ENCODE results near the gene TSPAN7. TPM values are rescaled to one million over a fixed set of nuclear protein-coding genes. Genes with fewer than 3 reads are reported as not detected.

TSPAN7 gene
- total RNA-seq, 4 donors from 2014 or later: 26.9 to 170 (median 134) TPM

DNA sequence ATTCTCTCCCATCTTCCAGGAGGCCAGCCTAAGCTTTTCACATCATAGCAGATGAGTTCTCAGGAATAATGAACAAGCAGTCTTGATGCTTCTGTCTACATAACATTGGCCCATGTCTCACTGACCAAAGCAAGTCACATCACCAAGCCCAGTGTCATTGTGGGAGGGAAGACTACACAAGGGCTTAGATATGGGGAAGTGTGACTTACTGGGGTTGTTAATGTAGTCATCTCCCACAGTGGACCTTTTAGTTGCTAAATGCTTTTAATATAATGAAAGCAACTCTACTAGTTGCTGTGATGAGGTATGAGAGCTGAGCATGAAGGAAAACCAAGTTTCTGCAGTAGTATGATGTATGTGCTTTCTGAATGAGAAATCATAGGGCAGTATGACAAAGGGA is 40.5 kb downstream of the TSPAN7 start:
- no peak for TF ChIP-seq EP300 (IDR thresholded peaks at IDR 0.05; ENCODE audit: low read depth)
- intact Hi-C loops (cut with DNase I; ENCODE audit: low total_unique reads): no loop called here

DNA sequence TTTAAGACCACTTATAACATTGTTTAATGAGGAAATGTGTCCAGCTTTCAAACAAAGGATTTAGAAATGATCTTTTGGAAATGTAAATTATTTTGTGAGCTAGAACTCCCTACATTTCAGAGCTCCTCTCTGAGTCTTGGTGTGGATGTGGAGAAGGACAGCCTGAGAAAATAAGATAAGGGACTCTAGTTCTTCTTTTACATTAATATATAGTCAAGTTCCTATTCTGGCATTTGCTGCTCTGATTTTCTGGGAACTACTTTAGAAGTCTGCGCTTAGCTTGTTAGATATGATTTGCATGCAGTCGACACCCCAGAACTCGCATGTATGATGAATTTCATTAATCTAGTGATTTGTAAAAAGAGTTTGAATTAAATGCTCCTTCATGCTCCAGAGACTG is 45.5 kb downstream of the TSPAN7 start:
- Histone ChIP-seq H3K36me3 (no peaks in the 10 kb centered on the region), H3K27me3 (no peaks in the 10 kb centered on the region), H3K4me3 (no peak overlapping the region), H3K4me1 (no peaks in the 10 kb centered on the region), H3K9me3 (no peaks in the 10 kb centered on the region), H3K27ac (no peak overlapping the region)
- WGBS, 2 donors (ENCODE audit: low coverage in 1 of 2): 80 to 100% methylated on average over 1 to 3 of the region's 3 CpGs
- intact Hi-C loops (cut with DNase I; ENCODE audit: low total_unique reads): no loop called here
- no peak for DNase-seq
- no peak for TF ChIP-seq POLR2A (IDR thresholded peaks at IDR 0.05)
- TF ChIP-seq, protein P1, sequence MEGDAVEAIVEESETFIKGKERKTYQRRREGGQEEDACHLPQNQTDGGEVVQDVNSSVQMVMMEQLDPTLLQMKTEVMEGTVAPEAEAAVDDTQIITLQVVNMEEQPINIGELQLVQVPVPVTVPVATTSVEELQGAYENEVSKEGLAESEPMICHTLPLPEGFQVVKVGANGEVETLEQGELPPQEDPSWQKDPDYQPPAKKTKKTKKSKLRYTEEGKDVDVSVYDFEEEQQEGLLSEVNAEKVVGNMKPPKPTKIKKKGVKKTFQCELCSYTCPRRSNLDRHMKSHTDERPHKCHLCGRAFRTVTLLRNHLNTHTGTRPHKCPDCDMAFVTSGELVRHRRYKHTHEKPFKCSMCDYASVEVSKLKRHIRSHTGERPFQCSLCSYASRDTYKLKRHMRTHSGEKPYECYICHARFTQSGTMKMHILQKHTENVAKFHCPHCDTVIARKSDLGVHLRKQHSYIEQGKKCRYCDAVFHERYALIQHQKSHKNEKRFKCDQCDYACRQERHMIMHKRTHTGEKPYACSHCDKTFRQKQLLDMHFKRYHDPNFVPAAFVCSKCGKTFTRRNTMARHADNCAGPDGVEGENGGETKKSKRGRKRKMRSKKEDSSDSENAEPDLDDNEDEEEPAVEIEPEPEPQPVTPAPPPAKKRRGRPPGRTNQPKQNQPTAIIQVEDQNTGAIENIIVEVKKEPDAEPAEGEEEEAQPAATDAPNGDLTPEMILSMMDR (IDR thresholded peaks at IDR 0.05): no peak
- no peak for TF ChIP-seq POLR2AphosphoS5 (IDR thresholded peaks at IDR 0.05)
- TF ChIP-seq EP300 (IDR thresholded peaks at IDR 0.05; ENCODE audit: low read depth): no peak
- in situ Hi-C loops (cut with MboI; ENCODE audit: low pct_ligation_motif_present in 1 of 4, low pct_unique_long_range_greater_than_20kb in 1 of 4, low sequenced_read_pairs in 3 of 4): no loop called here

More for the DNA sequence above, 40.5 kb downstream of the TSPAN7 start:
- no peak for DNase-seq
- Histone ChIP-seq H3K9me3 (no peaks in the 10 kb centered on the region), H3K4me1 (no peaks in the 10 kb centered on the region), H3K4me3 (no peak overlapping the region), H3K27ac (no peak overlapping the region), H3K36me3 (no peaks in the 10 kb centered on the region), H3K27me3 (no peaks in the 10 kb centered on the region)
- in situ Hi-C loops (cut with MboI; ENCODE audit: low pct_ligation_motif_present in 1 of 4, low pct_unique_long_range_greater_than_20kb in 1 of 4, low sequenced_read_pairs in 3 of 4): no loop called here

DNA sequence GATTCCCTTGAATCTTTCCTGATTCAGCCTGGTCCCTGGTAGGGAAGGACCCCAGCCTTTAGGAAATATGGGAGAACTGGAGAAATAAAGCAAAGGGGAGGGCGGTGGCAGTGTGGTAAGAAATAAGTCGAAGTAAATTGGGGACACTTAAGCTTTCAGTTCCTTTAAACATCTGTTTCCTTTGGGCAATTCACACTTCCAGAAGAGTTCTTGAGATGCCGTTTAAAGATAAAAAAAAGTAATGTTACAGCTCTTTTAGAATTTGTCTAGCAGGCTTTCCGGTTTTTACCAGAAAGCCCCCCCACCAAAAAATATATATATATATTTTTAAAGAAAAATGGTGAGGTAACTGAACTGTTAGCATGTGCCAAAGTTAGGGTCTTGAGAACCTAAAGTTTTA is 46.6 kb downstream of the TSPAN7 start:
- in situ Hi-C loops (cut with MboI; ENCODE audit: low pct_ligation_motif_present in 1 of 4, low pct_unique_long_range_greater_than_20kb in 1 of 4, low sequenced_read_pairs in 3 of 4): no loop called here
- Histone ChIP-seq H3K4me3 (no peak overlapping the region), H3K36me3 (no peaks in the 10 kb centered on the region), H3K4me1 (no peaks in the 10 kb centered on the region), H3K27me3 (no peaks in the 10 kb centered on the region), H3K9me3 (no peaks in the 10 kb centered on the region), H3K27ac (no peak overlapping the region)
- WGBS, 2 donors (ENCODE audit: low coverage in 1 of 2): 50% methylated on average over 4 of the region's 4 CpGs; no CpG with 5 or more reads in 1 of the 2 donors
- no peak for DNase-seq
- no peak for TF ChIP-seq POLR2AphosphoS5 (IDR thresholded peaks at IDR 0.05)
- TF ChIP-seq POLR2A (IDR thresholded peaks at IDR 0.05): no peak
- TF ChIP-seq, protein P1 (IDR thresholded peaks at IDR 0.05): no peak
- no peak for TF ChIP-seq EP300 (IDR thresholded peaks at IDR 0.05; ENCODE audit: low read depth)
- intact Hi-C loops (cut with DNase I; ENCODE audit: low total_unique reads): no loop called here

DNA sequence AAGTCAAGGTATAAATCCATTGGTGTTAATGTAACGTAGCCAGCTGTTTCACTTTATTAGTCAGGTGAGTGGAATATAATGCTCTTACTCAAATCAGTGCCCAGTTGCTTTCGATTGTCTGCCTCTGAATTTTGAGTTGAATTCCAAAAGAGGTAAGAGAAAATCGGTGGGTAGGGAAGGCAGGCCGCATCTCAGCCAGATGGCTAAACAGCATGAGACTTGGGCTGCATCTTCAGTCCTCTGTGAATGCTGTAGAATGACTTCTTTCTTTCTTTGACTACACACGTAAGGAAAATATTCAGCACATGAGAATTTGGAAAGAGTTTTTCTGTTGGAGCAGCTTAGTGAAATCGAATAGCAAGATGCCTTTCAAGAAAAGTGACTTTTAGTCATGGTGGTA is 49.5 kb downstream of the TSPAN7 start:
- no peak for DNase-seq
- Histone ChIP-seq H3K4me3 (no peak overlapping the region), H3K4me1 (no peaks in the 10 kb centered on the region), H3K27ac (no peak overlapping the region), H3K36me3 (no peaks in the 10 kb centered on the region), H3K27me3 (no peaks in the 10 kb centered on the region), H3K9me3 (no peaks in the 10 kb centered on the region)
- TF ChIP-seq, protein P1 (IDR thresholded peaks at IDR 0.05): no peak
- TF ChIP-seq POLR2AphosphoS5 (IDR thresholded peaks at IDR 0.05) (no peak), EP300 (IDR thresholded peaks at IDR 0.05; ENCODE audit: low read depth) (no peak), POLR2A (IDR thresholded peaks at IDR 0.05) (no peak)
- in situ Hi-C loops (cut with MboI; ENCODE audit: low pct_ligation_motif_present in 1 of 4, low pct_unique_long_range_greater_than_20kb in 1 of 4, low sequenced_read_pairs in 3 of 4) (no loop called here), intact Hi-C loops (cut with DNase I; ENCODE audit: low total_unique reads) (no loop called here)
- WGBS, 2 donors (ENCODE audit: low coverage in 1 of 2): 67% methylated on average over 6 of the region's 6 CpGs; no CpG with 5 or more reads in 1 of the 2 donors

DNA sequence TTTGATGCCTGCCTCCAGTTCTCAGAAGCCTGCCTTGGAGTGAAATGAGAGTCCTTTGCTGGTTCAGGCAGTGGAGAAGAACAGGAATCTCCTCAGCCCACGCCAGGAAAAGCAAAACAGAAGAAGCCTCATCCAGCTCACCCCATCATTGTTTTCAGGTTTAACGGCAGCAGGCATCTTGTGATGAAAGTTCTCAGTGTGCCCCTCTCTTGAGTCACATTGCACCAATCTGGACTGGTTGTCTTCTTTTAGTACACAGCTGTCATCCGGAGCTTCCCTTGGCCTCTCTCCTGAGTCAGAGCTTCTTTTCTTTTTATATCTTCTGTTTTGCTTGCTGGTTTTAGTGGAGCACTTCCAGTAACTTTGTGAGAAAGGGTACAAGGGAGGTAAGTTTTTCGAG is 50.9 kb downstream of the TSPAN7 start:
- WGBS, 2 donors (ENCODE audit: low coverage in 1 of 2): 63 to 80% methylated on average over 1 to 4 of the region's 4 CpGs
- TF ChIP-seq POLR2AphosphoS5 (IDR thresholded peaks at IDR 0.05): no peak
- TF ChIP-seq, protein P1 (IDR thresholded peaks at IDR 0.05): no peak
- TF ChIP-seq POLR2A (IDR thresholded peaks at IDR 0.05): no peak
- TF ChIP-seq EP300 (IDR thresholded peaks at IDR 0.05; ENCODE audit: low read depth): no peak
- Histone ChIP-seq H3K4me1 (no peaks in the 10 kb centered on the region), H3K27me3 (no peaks in the 10 kb centered on the region), H3K36me3 (no peaks in the 10 kb centered on the region), H3K4me3 (no peak overlapping the region), H3K27ac (no peak overlapping the region), H3K9me3 (no peaks in the 10 kb centered on the region)
- intact Hi-C loops (cut with DNase I; ENCODE audit: low total_unique reads): no loop called here
- in situ Hi-C loops (cut with MboI; ENCODE audit: low pct_ligation_motif_present in 1 of 4, low pct_unique_long_range_greater_than_20kb in 1 of 4, low sequenced_read_pairs in 3 of 4): no loop called here
- no peak for DNase-seq
